OCI-LY1 (cell line): ENCODE data around the gene ADCYAP1R1.

Experiments used
- CTCF ChIP-seq: fragments of 200-600 bp; sonication (generic), shearing (Covaris generic); IDR thresholded peaks from 2 replicates; pipeline ENCODE4 v1.5.1; 2017; ENCODE audit warnings: mild to moderate bottlenecking, antibody characterized with exemption, low read length, moderate library complexity, mixed read lengths
- EZH2 ChIP-seq: fragments of 200-600 bp; sonication (generic), shearing (Covaris generic); IDR thresholded peaks from 2 replicates; pipeline ENCODE4 v1.8.0; 2017; ENCODE audit warnings: borderline replicate concordance, mixed run types, mild to moderate bottlenecking, antibody characterized with exemption, low read length, moderate library complexity, mixed read lengths

GRCh38 chr7:31006857-31007256 lies 45.3 kb upstream of the ADCYAP1R1 start:
- TF ChIP-seq CTCF (no peak), EZH2 (no peak)
